GM12878 (cell line): ENCODE results near the gene ABCG1. TPM values are rescaled to one million over a fixed set of nuclear protein-coding genes. Genes with fewer than 3 reads are reported as not detected.

Source experiments
- ATAC-seq: fragments of 200-7000 bp; cut with Tn5 transposase; 3 replicates; pipeline ENCODE4 v1.9.1; 2020; ENCODE audit warnings: mild to moderate bottlenecking, moderate library complexity
- BruUV-seq: library from RNA; stranded (reverse); fragments of 400-500 nt; replicated peaks from 2 replicates; lab custom pipeline; 2021; lab: Mats Ljungman, UMichigan
- CTCF ChIA-PET: fragments of 300-600 bp; sonication (Branson Sonifier 250); formaldehyde crosslinking; extraction: SDS; loops from one replicate; lab custom pipeline; 2021; ENCODE audit warnings: inconsistent platforms; lab: Yijun Ruan, JAX
- POLR2A ChIA-PET: fragments of 350-600 bp; formaldehyde crosslinking; extraction: SDS; loops from one replicate; lab custom pipeline; 2021; ENCODE audit warnings: inconsistent platforms; lab: Charles Lee
- RAD21 ChIA-PET: fragments of 300-600 bp; sonication (Branson Sonifier 250); formaldehyde crosslinking; loops from one replicate; lab custom pipeline; 2023; ENCODE audit warnings: antibody characterized with exemption; ENCODE audit not compliant: unreplicated experiment; lab: Charles Lee
- SMC1A ChIA-PET: fragments of 300-600 bp; sonication (Branson Sonifier 250); formaldehyde crosslinking; loops from one replicate; lab custom pipeline; 2023; ENCODE audit not compliant: unreplicated experiment, uncharacterized antibody; lab: Charles Lee
- DNase-seq: peaks from one replicate; pipeline ENCODE4 v3.0.0-alpha.2; 2011; ENCODE audit warnings: low read depth, low spot score
- FAIRE-seq: peaks from 3 replicates; lab custom pipeline; 2011; peaks lifted over from hg19 to GRCh38; lab: Jason Lieb, UNC
- H2AFZ ChIP-seq: 2 replicates; pipeline ENCODE4 v1.6.0; 2011; ENCODE audit warnings: low read depth, low read length, control low read depth; ENCODE audit not compliant: control insufficient read depth
- H3K27ac ChIP-seq: 2 replicates; pipeline ENCODE4 v1.5.1; 2011; ENCODE audit warnings: control low read depth; ENCODE audit not compliant: control insufficient read depth, insufficient read depth
- H3K27me3 ChIP-seq, 2 experiments: replicated peaks in 1 of 2; 2 replicates each; pipeline versions ENCODE4 v1.6.0 to v1.6.1; 2011; ENCODE audit warnings: low read length in 1 of 2; ENCODE audit not compliant: control insufficient read depth in 2 of 2, insufficient read depth in 2 of 2
- H3K36me3 ChIP-seq, 2 experiments: 2 replicates each; pipeline ENCODE4 v1.5.1; 2011; ENCODE audit warnings: low read length in 1 of 2; ENCODE audit not compliant: control insufficient read depth in 2 of 2, insufficient read depth in 2 of 2
- H3K4me1 ChIP-seq: 2 replicates; pipeline ENCODE4 v1.6.1; 2011; ENCODE audit warnings: mild to moderate bottlenecking, low read length, moderate library complexity, mixed read lengths; ENCODE audit not compliant: control insufficient read depth, insufficient read depth
- H3K4me2 ChIP-seq: 2 replicates; pipeline ENCODE4 v1.6.0; 2011; ENCODE audit warnings: control low read depth; ENCODE audit not compliant: control insufficient read depth, insufficient read depth
- H3K4me3 ChIP-seq: fragments of 200-600 bp; sonication (generic); 2 replicates; pipeline ENCODE4 v1.5.1; 2016
- H3K79me2 ChIP-seq: 2 replicates; pipeline ENCODE4 v1.6.0; 2011; ENCODE audit warnings: low read length; ENCODE audit not compliant: control insufficient read depth, insufficient read depth
- H3K9ac ChIP-seq: 2 replicates; pipeline ENCODE4 v1.8.0; 2011; ENCODE audit warnings: low read length, control low read depth, mixed read lengths; ENCODE audit not compliant: control insufficient read depth, insufficient read depth
- H3K9me3 ChIP-seq: replicated peaks from 3 replicates; pipeline ENCODE4 v1.5.1; 2011; ENCODE audit warnings: mild to moderate bottlenecking, low read length; ENCODE audit not compliant: control insufficient read depth, insufficient read depth
- H4K20me1 ChIP-seq: 2 replicates; pipeline ENCODE4 v1.6.0; 2011; ENCODE audit not compliant: control insufficient read depth, insufficient read depth
- BRCA1 ChIP-seq: IDR thresholded peaks from 2 replicates; pipeline ENCODE4 v1.6.1; 2011; ENCODE audit warnings: low read depth, low read length, improper control_type of control experiment
- CBFB ChIP-seq: IDR thresholded peaks from 2 replicates; pipeline ENCODE4 v1.6.1; 2016; ENCODE audit warnings: antibody characterized with exemption, low read depth
- CHD2 ChIP-seq: IDR thresholded peaks from 2 replicates; pipeline ENCODE4 v1.6.1; 2011; ENCODE audit warnings: low read depth, low read length, improper control_type of control experiment, borderline replicate concordance
- GATAD2B ChIP-seq: fragments of 450-650 bp; conservative IDR thresholded peaks from 2 replicates; pipeline ENCODE4 v1.6.1; 2017; ENCODE audit warnings: low read depth, mild to moderate bottlenecking, moderate library complexity
- JUND ChIP-seq: IDR thresholded peaks from 2 replicates; pipeline ENCODE4 v1.6.1; 2012; ENCODE audit warnings: low read depth, mild to moderate bottlenecking, low read length, improper control_type of control experiment, moderate library complexity
- MEF2B ChIP-seq: fragments of 450-650 bp; IDR thresholded peaks from 2 replicates; pipeline ENCODE4 v1.6.1; 2018; ENCODE audit warnings: mild to moderate bottlenecking, moderate library complexity; ENCODE audit not compliant: partially characterized antibody, poor library complexity, severe bottlenecking
- MYB ChIP-seq: fragments of 150-350 bp; IDR thresholded peaks from 2 replicates; pipeline ENCODE4 v1.6.1; 2014; ENCODE audit warnings: mild to moderate bottlenecking, low read depth, low read length, borderline replicate concordance
- MYC ChIP-seq: IDR thresholded peaks from 2 replicates; pipeline ENCODE4 v1.6.1; 2011; ENCODE audit warnings: mild to moderate bottlenecking, low read length, moderate library complexity, inconsistent platforms; ENCODE audit not compliant: insufficient read depth, insufficient replicate concordance, insufficient read length, severe bottlenecking
- PML ChIP-seq: IDR thresholded peaks from 2 replicates; pipeline ENCODE4 v1.6.1; 2012; ENCODE audit warnings: low read length, inconsistent platforms
- SP1 ChIP-seq: IDR thresholded peaks from one replicate; pipeline ENCODE4 v1.6.1; 2011; ENCODE audit warnings: low read depth, low read length
- SPI1 ChIP-seq: IDR thresholded peaks from 2 replicates; pipeline ENCODE4 v1.6.1; 2011; ENCODE audit warnings: low read depth, mild to moderate bottlenecking, low read length, moderate library complexity, borderline replicate concordance; ENCODE audit not compliant: insufficient read depth
- TCF3 ChIP-seq: IDR thresholded peaks from 2 replicates; pipeline ENCODE4 v1.6.1; 2012; ENCODE audit warnings: low read depth, mild to moderate bottlenecking, low read length, borderline replicate concordance; ENCODE audit not compliant: insufficient read depth
- ZNF24 ChIP-seq: fragments of 450-650 bp; IDR thresholded peaks from 2 replicates; pipeline ENCODE4 v1.6.1; 2017; ENCODE audit warnings: antibody characterized with exemption, mild to moderate bottlenecking
- WGBS: methylation state at CpG from one replicate; pipeline ENCODE4 v1.1.6; 2016; ENCODE audit warnings: low lambda C conversion rate; ENCODE audit not compliant: insufficient replicate concordance, insufficient coverage; ENCODE audit errors: missing lambda C conversion rate; 5-methylcytosine and 5-hydroxymethylcytosine counted together
- in situ Hi-C: fragments of 300-500 bp; cut with MboI; formaldehyde crosslinking; loops from 9 replicates; pipeline ENCODE4 v1.14.3; 2018; ENCODE audit warnings: mixed read lengths
- intact Hi-C: fragments of 100-400 bp; cut with micrococcal nuclease; formaldehyde crosslinking; loops from one replicate; pipeline ENCODE4 v1.14.2; 2022; ENCODE audit not compliant: unreplicated experiment
- polyA plus RNA-seq, 11 experiments: library from polyadenylated mRNA; depleted of rRNA in 4 of 11; unstranded in 6 of 11; stranded (reverse) in 5 of 11; fragments of >200 nt; fragmentation: Nextera tagmentation in 4 of 11; fragmentation: Illumina TruSeq in 1 of 11; extraction: Ambion mirVana in 4 of 11; extraction: Trizol in 1 of 11; gene quantifications; 1 replicate in 1 of 11; 2 replicates in 10 of 11; pipeline versions ENCODE4 v1.2.1 to v1.2.3, GENCODE V29; 2011 to 2016; ENCODE audit warnings: inconsistent platforms in 2 of 11, missing spikeins in 2 of 11, low read depth in 1 of 11
- total RNA-seq, 4 experiments: library from RNA; depleted of rRNA in 3 of 4; stranded (reverse); fragments of >200 nt in 3 of 4; fragmentation: Illumina TruSeq in 1 of 4; extraction: Trizol in 1 of 4; gene quantifications; 2 replicates each; pipeline versions ENCODE4 v1.2.1 to v1.2.3, GENCODE V29; 2013 to 2021
- TF ChIP-seq, protein P1 (sequence below): IDR thresholded peaks from 2 replicates; pipeline ENCODE4 v1.6.1; 2012; ENCODE audit warnings: low read length, inconsistent platforms
- TF ChIP-seq, protein P2 (sequence below): fragments of 450-650 bp; IDR thresholded peaks from 2 replicates; pipeline ENCODE4 v1.6.1; 2016; ENCODE audit warnings: mild to moderate bottlenecking

The ABCG1 gene
- total and polyA plus RNA-seq, 10 of the 15 experiments (the other 5 are each of a cell fraction or from before 2014, with no cell fraction given), result 0.59 to 19.3 (median 5.7) TPM

DNA sequence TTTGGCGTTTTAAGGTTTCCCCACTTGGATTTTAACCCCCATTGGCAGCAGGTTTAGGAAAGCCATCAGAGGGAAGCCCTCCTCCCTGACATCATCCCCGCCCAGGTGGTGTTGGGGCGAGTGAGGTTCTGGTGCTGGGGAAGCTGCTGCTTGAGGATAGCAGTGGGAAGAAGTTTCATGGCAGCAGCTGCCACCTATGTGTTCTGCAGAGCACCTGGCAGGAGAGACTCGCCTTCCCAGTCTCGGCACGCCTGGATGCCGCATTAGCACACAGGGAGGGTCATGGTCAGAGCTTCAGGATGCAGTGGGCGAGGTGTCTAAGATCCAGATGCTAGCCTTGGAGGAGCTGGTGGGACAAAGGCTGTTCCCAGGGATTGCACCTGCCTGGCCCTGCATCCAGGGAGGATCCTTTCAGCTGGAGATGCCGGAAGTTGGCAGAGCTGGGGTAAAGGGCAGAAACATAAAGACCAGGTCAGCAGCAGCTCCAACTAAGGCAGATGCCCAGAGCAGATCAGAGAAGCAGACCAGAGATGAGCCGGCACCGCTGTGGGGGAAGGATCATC is 33.9 kb downstream of the ABCG1 start:
- in situ Hi-C loops, result loop anchor here (5.0 kb wide), 1 partner anchor 81 kb away; no protein-coding TSS in a partner anchor
- no peak overlapping the region for H3K27ac ChIP-seq
- H3K36me3 ChIP-seq, result no peaks in the 10 kb centered on the region
- H3K4me2 ChIP-seq, result no peak overlapping the region
- ATAC-seq, result no peak
- no peaks in the 10 kb centered on the region for H3K79me2 ChIP-seq
- no peak overlapping the region for H3K9ac ChIP-seq
- no peak for DNase-seq
- TF ChIP-seq, protein P1, sequence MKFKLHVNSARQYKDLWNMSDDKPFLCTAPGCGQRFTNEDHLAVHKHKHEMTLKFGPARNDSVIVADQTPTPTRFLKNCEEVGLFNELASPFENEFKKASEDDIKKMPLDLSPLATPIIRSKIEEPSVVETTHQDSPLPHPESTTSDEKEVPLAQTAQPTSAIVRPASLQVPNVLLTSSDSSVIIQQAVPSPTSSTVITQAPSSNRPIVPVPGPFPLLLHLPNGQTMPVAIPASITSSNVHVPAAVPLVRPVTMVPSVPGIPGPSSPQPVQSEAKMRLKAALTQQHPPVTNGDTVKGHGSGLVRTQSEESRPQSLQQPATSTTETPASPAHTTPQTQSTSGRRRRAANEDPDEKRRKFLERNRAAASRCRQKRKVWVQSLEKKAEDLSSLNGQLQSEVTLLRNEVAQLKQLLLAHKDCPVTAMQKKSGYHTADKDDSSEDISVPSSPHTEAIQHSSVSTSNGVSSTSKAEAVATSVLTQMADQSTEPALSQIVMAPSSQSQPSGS, result no peak
- TF ChIP-seq PML, result no peak
- TF ChIP-seq ZNF24, result no peak
- no peak for TF ChIP-seq CHD2
- TF ChIP-seq BRCA1, result no peak
- no peak for TF ChIP-seq JUND
- no peak for TF ChIP-seq TCF3
- TF ChIP-seq GATAD2B, result no peak
- no peak for TF ChIP-seq MEF2B
- no peak for TF ChIP-seq MYC
- TF ChIP-seq SP1, result no peak
- TF ChIP-seq, protein P2, sequence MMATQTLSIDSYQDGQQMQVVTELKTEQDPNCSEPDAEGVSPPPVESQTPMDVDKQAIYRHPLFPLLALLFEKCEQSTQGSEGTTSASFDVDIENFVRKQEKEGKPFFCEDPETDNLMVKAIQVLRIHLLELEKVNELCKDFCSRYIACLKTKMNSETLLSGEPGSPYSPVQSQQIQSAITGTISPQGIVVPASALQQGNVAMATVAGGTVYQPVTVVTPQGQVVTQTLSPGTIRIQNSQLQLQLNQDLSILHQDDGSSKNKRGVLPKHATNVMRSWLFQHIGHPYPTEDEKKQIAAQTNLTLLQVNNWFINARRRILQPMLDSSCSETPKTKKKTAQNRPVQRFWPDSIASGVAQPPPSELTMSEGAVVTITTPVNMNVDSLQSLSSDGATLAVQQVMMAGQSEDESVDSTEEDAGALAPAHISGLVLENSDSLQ, result no peak
- TF ChIP-seq CBFB, result no peak
- no peak for TF ChIP-seq SPI1
- no peak for TF ChIP-seq MYB
- no peak for FAIRE-seq
- peaks cover 15% of the 10 kb centered on the region for H3K4me1 ChIP-seq
- BruUV-seq, result no TSS peak
- ChIA-PET SMC1A (interaction anchor here (1.0 to 7.4 kb wide), 7 partner anchors 15 to 89 kb away, joined by 3 to 41 read pairs (median 5); no protein-coding TSS in a partner anchor), POLR2A (interaction anchor here (0.6 to 2.2 kb wide), 4 partner anchors 11 to 32 kb away, joined by 3 to 11 read pairs (median 3); no protein-coding TSS in a partner anchor), CTCF (interaction anchor here (0.9 to 2.9 kb wide), 7 partner anchors 10 to 284 kb away, joined by 3 to 11 read pairs (median 5); no protein-coding TSS in a partner anchor), RAD21 (interaction anchor here (1.0 to 7.1 kb wide), 4 partner anchors 14 to 284 kb away, joined by 3 to 60 read pairs (median 6); no protein-coding TSS in a partner anchor)
- no peak overlapping the region for H2AFZ ChIP-seq
- H3K4me3 ChIP-seq, result no peak overlapping the region
- no peaks in the 10 kb centered on the region; a peak in 1 of 4 replicates for H3K27me3 ChIP-seq
- WGBS, result 70% methylated on average over 11 of the region's 11 CpGs
- no peaks in the 10 kb centered on the region for H4K20me1 ChIP-seq
- H3K9me3 ChIP-seq, result no peaks in the 10 kb centered on the region
- intact Hi-C loops, result no loop called here
